OCI-LY3 (cell line): ENCODE measurements around the gene HIGD1A.

Experiments
- EZH2phosphoT487 ChIP-seq: fragments of 200-600 bp; shearing (Covaris generic); IDR thresholded peaks from 2 replicates; pipeline ENCODE4 v1.6.1; 2018; ENCODE audit warnings: antibody characterized with exemption, mixed run types, low read depth
- TF ChIP-seq, protein P1 (sequence below): fragments of 200-600, 300-600 bp; sonication (generic); IDR thresholded peaks from 2 replicates; pipeline ENCODE4 v1.5.1; 2014; ENCODE audit warnings: antibody characterized with exemption, low read length, low read depth

DNA sequence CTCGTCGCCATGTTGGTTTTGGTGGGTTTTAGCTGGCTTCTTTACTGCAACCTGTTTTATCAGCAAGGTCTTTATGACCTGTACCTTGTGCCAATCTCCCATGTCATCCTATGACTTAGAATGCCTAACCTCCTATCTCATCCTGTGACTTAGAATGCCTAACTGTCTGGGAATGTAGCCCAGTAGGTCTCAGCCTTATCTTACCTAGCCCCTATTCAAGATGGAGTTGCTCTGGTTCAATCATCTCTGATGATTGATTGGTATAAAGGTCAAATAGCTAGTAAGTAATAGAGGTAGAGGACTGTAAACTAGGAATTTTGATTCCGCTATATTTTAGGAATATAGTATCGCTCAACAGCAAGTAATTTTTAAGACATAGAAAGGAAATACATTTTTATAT is 3.6 kb upstream of the HIGD1A start:
- TF ChIP-seq, protein P1, sequence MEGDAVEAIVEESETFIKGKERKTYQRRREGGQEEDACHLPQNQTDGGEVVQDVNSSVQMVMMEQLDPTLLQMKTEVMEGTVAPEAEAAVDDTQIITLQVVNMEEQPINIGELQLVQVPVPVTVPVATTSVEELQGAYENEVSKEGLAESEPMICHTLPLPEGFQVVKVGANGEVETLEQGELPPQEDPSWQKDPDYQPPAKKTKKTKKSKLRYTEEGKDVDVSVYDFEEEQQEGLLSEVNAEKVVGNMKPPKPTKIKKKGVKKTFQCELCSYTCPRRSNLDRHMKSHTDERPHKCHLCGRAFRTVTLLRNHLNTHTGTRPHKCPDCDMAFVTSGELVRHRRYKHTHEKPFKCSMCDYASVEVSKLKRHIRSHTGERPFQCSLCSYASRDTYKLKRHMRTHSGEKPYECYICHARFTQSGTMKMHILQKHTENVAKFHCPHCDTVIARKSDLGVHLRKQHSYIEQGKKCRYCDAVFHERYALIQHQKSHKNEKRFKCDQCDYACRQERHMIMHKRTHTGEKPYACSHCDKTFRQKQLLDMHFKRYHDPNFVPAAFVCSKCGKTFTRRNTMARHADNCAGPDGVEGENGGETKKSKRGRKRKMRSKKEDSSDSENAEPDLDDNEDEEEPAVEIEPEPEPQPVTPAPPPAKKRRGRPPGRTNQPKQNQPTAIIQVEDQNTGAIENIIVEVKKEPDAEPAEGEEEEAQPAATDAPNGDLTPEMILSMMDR = no peak
- no peak for TF ChIP-seq EZH2phosphoT487
